GM19193 (cell line): ENCODE data around the gene CCDC112.

Experiments used
- POLR2A ChIP-seq: IDR thresholded peaks from 4 replicates; pipeline ENCODE4 v1.6.1; 2011; ENCODE audit not compliant: insufficient read depth, insufficient read length; ENCODE audit errors: extremely low read depth

CCDC112 gene

GRCh38 chr5:115241881-115242642 lies 54.4 kb downstream of the CCDC112 start:
- TF ChIP-seq POLR2A: no peak

GRCh38 chr5:115237066-115237465 lies 59.4 kb downstream of the CCDC112 start:
- TF ChIP-seq POLR2A: no peak

GRCh38 chr5:115236599-115236998 lies 59.9 kb downstream of the CCDC112 start:
- TF ChIP-seq POLR2A: no peak

- TF ChIP-seq POLR2A: no peak
Observed at GRCh38 chr5:115231598-115231997, 64.9 kb downstream of the CCDC112 start.

GRCh38 chr5:115229606-115230005 lies 66.8 kb downstream of the CCDC112 start:
- TF ChIP-seq POLR2A: no peak

GRCh38 chr5:115227281-115227680 lies 69.2 kb downstream of the CCDC112 start:
- no peak for TF ChIP-seq POLR2A
